DOHH2 (cell line): Measurements from ENCODE around the gene MMEL1.

Source experiments
- CTCF ChIP-seq: fragments of 200-600 bp; sonication (generic); IDR thresholded peaks from one replicate; pipeline ENCODE4 v1.5.1; 2014; ENCODE audit warnings: antibody characterized with exemption, mild to moderate bottlenecking, low read depth, low read length; ENCODE audit not compliant: poor library complexity, severe bottlenecking
- EZH2phosphoT487 ChIP-seq: fragments of 200-600 bp; sonication (generic); IDR thresholded peaks from 2 replicates; pipeline ENCODE4 v1.6.1; 2017; ENCODE audit warnings: borderline replicate concordance, mild to moderate bottlenecking, antibody characterized with exemption, low read length, moderate library complexity, mixed read lengths

DNA sequence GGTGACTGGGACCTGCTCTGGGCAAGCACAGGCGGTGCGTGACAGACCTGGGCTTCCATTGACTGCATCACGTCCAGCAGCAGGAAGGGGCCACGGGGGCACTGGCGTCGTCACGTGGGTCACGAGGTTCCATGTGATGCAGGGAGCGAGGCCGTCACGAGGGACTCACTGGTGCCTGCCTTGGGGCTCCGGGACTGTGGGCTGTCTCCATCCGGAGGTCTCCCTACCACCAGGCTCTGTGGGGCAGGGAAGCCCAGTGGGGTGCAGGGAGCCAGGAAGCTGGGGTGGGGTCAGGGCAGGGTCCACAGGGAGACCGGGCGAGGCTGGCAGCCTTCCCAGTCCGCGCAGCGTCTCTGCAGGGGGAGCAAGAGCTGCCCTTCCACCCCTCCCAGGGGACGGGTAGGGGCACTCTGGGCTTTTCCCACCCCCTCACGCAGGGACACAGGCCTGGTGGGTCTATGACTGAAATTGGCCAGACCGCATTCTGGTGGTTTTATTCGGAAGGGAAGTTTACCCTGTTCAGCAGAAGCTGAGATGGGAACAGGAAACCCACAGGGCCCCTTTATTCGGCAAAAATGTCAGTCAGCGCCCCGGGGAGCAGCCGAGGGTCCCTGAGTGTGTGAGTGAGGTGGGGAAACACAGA, 77.1 kb downstream of the MMEL1 start:
- TF ChIP-seq CTCF (no peak), EZH2phosphoT487 (no peak)
